OCI-M2 (cell line): ENCODE measurements around the gene LAG3.

ENCODE experiments used
- DNase-seq: peaks from one replicate; lab custom pipeline; 2025; ENCODE audit not compliant: unreplicated experiment; lab: John Stamatoyannopoulos, UW

The LAG3 gene

GRCh38 chr12:6771091-6771495 lies 1.2 kb upstream of the LAG3 start:
- no peak for DNase-seq

GRCh38 chr12:6771509-6772330 lies 600 bp upstream of the LAG3 start:
- no peak for DNase-seq

GRCh38 chr12:6772726-6773589 lies 638 bp downstream of the LAG3 start:
- no peak for DNase-seq

GRCh38 chr12:6773590-6774351 lies 1.5 kb downstream of the LAG3 start:
- DNase-seq, result no peak

GRCh38 chr12:6774499-6775062 lies 2.3 kb downstream of the LAG3 start:
- no peak for DNase-seq

GRCh38 chr12:6775185-6776174 lies 3.2 kb downstream of the LAG3 start:
- no peak for DNase-seq

GRCh38 chr12:6777386-6777785 lies 5.1 kb downstream of the LAG3 start:
- DNase-seq, result no peak

GRCh38 chr12:6778217-6778573 lies 5.9 kb downstream of the LAG3 start:
- DNase-seq, result no peak

- DNase-seq, result peak; percentile 62
These were observed 6.5 kb downstream of the LAG3 start for GRCh38 chr12:6778574-6779550.

- DNase-seq, result no peak
These were observed 7.5 kb downstream of the LAG3 start for GRCh38 chr12:6779708-6780432.

- no peak for DNase-seq
These were observed 8.3 kb downstream of the LAG3 start for GRCh38 chr12:6780573-6780972.

- DNase-seq, result no peak
These were observed 9.8 kb downstream of the LAG3 start for GRCh38 chr12:6782119-6782518.

- DNase-seq, result no peak
These were observed 10.7 kb downstream of the LAG3 start for GRCh38 chr12:6782850-6783566.

- DNase-seq, result no peak
These were observed 11.5 kb downstream of the LAG3 start for GRCh38 chr12:6783828-6784227.

- DNase-seq, result no peak
These were observed 12.0 kb downstream of the LAG3 start for GRCh38 chr12:6784296-6784695.

- no peak for DNase-seq
These were observed 12.4 kb downstream of the LAG3 start for GRCh38 chr12:6784761-6785160.

- DNase-seq, result no peak
These were observed 14.2 kb downstream of the LAG3 start for GRCh38 chr12:6786416-6787094.
